Upper lobe of left lung (tissue), 4 donors: Measurements from ENCODE around the gene TMEM178B.

Experiments used
- CTCF ChIP-seq, 6 experiments: fragments of 450-650 bp in 4 of 6; fragments of 200-600 bp in 2 of 6; sonication (generic) in 2 of 6; IDR thresholded peaks; one replicate each; pipeline ENCODE4 v1.5.1; 2016 to 2019; ENCODE audit warnings: antibody characterized with exemption in 6 of 6
- EP300 ChIP-seq, 4 donors: sonication (generic); formaldehyde crosslinking; IDR thresholded peaks; one replicate each; pipeline ENCODE4 v1.5.1; 2017; ENCODE audit warnings: antibody characterized with exemption in 4 of 4, control low read depth in 2 of 4
- POLR2A ChIP-seq, 4 donors: fragments of 450-650 bp; IDR thresholded peaks; one replicate each; pipeline ENCODE4 v1.5.1; 2016 to 2017; ENCODE audit warnings: antibody characterized with exemption in 4 of 4, mild to moderate bottlenecking in 2 of 4

GRCh38 chr7:141430455-141431139 is 356.7 kb downstream of the TMEM178B start:
- TF ChIP-seq POLR2A (IDR thresholded peaks at IDR 0.05) (no peak), EP300 (IDR thresholded peaks at IDR 0.05) (no peak), CTCF (IDR thresholded peaks at IDR 0.05) (no peak)
